GM19043 (cell line): Measurements from ENCODE around the gene ZFYVE16.
A peak's percentile ranks its signal among the peaks of the same experiment; 100 is the strongest.
"Not testable (repeated sequence)": the region's sequence is repeated elsewhere in the genome, so short reads cannot be mapped to it uniquely, and the experiment has no call there.

Experiments used
- ATAC-seq: cut with Tn5 transposase; IDR thresholded peaks from one replicate; pipeline ENCODE4 v1.9.1; 2021; ENCODE audit warnings: low read depth; ENCODE audit not compliant: unreplicated experiment

The ZFYVE16 gene

DNA sequence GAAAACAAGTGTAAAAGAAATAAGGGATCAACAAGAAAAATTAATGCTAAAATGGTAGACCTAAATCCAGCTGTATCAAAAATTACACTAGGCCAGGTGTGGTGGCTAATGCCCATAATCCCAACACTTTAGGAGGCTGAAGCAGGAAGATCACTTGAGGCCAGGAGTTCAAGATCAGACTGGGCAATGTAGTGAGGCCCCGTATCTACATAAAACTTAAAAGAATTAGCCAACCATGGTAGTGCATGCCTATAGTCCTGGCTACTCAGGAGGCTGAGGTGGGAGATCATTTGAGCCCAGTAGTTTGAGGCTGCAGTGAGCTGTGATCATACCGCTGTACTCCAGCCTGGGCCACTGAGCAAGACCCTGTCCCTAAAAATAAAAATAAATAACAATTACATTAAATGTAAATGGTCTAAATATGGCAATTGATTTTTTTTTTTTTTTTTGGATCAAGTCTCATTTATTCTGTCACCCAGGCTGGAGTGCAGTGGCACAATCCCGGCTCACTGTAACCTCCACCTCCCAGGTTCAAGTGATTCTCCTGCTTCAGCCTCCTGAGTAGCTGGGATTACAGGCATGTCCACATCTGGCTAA is 75.9 kb downstream of the ZFYVE16 start:
- ATAC-seq: no peak

DNA sequence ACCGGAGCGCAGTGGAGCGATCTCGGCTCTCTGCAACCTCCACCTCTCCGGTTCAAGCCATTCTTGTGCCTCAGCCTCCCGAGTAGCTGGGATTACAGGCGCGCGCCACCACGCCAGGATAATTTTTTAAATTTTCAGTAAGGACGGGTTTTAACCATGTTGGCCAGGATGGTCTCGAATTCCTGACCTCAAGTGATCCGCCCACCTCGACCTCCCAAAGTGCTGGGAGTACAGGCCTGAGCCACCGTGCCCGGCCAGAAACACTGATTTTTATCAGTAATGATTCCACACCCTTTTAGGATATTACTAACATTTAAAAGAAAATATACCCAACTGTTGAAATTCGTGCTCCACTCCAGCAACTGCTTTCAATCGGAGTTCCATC is 79.6 kb downstream of the ZFYVE16 start:
- no peak for ATAC-seq

DNA sequence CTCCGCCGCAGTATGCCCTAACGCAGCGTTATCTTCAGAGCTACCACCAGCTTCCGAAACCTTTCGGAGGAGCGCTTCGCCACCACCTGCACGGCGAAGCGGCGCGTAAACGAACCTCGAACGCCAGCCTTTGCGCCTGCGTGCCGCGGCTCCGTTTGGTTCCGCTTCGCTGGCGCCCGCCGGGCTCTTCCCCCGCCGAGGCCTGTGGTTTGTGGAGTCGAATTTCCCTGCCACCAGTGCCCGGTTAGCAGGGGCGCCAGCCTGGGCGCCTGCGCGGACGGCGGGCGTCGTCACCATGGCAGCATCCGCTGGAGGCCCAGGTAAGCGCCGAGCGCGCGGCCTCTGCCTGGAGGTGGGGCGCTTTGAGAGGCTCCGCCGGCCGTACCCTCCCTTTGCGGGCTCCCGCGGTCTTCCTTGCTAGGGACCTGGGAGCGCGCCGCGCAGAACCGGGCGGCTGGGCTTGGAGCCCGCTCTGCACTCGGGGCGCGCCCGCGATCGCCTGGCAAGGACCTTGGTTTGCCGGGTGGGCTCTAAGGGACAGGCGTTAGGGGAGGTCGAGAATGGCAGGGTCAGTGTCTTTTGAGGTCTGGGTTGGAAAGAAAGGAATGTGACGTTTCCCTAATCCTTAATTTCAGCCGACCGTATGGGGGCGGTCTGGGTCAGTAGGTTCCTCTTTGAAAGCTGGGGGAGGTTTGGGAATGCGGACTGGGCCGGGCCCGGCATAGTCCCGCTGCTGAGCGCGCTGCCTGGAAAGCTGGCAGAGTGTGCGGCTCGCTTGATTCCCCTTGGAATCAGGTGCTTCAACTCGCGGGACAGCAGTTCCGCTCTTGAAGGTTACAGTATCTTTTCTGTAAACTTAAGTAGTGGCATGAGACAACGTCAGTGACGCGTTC is 80.2 kb downstream of the ZFYVE16 start, which contains the start of gene FAM151B:
FAM151B (plus strand) TSS at position 272 of the 893 bp plus-strand sequence; CDS start at position 296, 24 bp downstream.
- ATAC-seq: peak; percentile 79

DNA sequence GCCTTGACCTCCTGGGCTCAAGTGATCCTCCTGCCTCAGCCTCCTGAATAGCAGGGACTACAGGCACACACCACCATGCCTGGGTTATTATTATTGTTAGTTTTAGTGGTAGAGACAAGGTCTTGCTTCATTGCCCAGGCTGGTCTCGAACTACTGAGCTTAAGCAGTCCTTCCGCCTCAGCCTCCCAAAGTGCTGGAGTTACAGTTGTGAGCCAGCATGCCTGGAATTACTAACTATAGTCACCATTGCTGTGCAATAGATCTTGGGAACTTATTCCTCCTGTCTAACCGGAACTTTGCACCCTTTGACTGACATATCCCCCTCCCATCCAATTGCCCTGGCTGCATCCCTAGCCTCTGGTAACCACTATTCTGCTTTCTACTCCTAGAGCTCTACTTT is 83.4 kb downstream of the ZFYVE16 start:
- no peak for ATAC-seq

DNA sequence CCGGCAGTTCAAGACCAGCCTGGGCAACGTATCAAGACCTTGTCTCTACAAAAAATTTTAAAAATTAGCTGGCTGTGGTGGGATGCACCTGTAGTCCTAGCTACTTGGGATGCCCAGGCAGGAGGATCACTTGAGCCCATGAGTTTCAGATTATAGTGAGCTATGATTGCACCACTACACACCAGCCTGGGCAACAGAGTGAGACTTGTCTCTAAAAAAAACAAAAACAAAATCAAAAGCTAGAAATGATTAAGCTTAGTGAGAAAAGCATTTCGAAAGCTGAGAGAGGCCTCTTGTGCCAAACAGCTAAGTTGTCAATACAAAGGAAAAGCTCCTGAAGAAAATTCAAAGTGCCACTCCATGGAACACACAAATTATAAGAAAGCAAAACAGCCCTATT is 84.9 kb downstream of the ZFYVE16 start:
- no peak for ATAC-seq

DNA sequence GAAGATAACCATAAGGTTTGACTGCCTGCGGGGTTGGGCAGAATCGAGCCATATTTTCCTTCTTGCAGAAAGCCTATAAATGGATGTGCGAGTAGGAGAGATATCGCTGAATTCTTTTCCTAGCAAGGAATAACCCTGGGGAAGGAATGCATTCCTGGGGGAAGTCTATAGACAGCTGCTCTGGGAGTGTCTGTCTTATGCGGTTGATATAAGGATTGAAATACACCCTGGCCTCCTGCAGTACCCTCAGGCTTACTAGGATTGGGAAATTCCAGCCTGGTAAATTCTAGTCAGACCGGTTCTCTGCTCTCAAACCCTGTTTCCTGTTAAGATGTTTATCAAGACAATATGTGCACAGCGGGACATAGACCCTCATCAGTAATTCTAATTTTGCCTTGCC is 85.6 kb downstream of the ZFYVE16 start:
- ATAC-seq: not testable (repeated sequence)

DNA sequence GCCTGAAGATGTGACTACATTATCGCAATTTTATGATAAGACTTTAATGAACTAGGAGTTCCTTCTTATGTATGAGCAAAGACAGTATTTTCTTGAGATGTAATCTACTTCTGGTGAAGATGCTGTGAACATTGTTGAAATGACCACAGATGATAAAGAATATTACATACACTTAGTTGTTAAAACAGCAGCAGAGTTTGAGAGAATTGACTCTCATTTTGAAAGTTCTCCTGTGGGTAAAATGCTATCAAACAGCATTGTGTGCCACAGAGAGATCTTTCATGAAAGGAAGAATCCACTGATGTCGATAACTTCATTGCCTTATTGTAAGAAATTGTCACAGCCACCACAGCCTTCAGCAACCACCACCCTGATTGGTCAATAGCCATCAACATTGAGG is 88.0 kb downstream of the ZFYVE16 start:
- no peak for ATAC-seq

DNA sequence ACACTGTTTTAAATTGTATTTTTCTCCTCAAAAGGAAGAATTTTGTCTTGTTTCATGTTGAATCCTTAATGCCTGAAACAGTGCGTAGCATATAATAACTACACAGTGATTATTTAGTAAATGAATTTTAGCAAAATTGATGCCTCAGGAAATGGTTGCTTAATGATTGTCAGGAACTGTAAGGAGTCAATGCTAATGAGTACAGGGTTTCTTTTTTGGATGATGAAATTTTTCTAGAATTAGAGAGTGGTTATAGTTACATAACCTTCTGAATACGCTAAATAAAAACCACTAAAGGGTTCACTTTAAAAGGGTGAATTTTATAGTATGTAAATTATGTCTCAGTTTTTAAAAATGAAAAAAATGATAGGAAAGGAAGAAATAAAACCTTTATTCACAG is 94.9 kb downstream of the ZFYVE16 start:
- ATAC-seq: no peak

DNA sequence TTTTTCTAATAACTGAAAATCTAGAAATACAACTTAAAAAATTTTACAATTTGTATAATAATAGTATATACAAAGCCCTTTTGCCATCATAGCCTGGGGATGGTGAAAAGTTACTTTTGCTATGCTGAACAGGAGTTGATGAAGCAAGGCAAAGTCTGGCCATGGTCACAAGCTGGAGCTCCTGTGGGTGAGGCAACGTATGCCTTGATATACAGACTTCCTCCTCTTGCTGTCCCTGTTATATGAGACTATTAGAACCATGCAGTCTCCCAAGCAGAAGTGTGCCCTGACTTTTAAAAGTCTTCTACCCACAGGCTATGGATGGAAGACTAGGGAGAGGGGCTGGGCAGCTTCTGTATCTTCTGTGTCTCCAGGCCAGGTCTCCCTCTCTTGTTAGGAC is 95.8 kb downstream of the ZFYVE16 start:
- no peak for ATAC-seq

DNA sequence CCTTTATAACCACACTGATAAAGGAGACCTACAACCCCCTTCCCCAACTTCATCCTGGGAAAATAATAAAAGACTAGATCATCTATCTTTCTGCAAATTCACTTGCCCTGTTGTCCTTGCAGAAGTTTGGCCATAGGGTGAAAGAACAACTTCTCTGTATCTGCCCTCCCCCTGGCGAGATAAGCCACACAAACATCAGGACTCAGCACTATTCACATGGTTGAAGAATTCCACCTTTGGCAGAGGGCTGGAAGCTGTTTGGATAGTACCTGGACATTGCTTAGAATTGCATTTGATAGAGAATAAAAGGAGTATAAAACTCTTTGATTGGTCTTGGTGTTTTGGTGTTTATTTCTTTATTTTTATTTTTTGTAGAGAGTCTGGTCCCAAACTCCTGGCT is 97.0 kb downstream of the ZFYVE16 start:
- no peak for ATAC-seq

DNA sequence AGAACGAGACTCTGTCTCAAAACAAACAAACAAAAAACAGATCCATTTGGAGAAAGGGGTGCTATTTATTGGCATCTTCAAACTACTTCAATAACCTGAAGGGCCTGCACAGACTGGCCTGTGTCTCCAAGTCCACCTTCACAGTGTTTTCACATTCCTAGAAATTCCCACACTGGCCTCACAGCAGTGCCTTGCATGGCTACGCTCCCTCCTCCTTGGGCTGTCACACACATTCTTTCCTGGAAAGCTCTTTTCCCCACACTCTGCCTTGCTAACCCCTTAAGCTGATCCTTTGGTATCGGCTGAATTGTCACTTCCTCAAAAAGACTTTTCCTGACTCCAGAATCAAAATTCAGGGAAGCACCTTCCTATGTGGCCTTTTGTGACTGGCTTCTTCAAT is 99.8 kb downstream of the ZFYVE16 start:
- no peak for ATAC-seq

DNA sequence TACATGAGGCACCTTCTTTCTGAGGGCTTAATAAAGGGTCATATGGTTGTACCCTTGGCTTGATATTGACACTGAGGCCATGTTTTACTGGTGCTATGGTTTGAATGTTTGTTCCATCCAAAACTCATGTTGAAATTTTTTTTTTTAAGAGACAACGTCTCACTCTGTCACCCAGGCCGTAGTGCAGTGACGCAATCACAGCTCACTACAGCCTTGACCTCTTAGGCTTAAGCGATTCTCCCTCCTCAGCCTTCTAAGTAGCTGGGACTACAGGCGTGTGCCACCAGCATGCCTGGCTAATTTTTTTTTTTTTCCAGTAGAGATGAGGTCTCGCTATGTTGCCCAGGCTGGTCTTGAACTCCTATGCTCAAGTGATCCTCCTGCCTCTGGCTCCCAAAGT is 101.0 kb downstream of the ZFYVE16 start:
- no peak for ATAC-seq

DNA sequence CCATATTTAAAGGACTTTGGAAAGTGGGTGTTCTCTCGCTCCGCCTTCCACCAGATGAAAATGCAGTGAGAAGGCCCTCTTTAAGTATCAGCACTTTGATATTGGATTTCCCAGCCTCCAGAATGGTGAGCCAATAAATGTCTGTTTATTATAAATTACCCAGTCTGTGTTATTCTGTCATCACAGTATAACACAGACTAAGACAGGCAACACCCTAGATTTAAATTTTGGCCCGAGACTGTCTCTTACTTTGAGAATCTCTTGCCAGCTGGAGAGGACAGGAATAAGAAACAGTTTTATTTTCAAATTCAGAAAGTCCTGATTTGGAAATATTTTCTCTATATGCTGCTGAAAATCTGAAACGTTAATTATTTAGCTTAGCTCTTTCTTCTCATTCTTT is 101.5 kb downstream of the ZFYVE16 start:
- ATAC-seq: no peak

DNA sequence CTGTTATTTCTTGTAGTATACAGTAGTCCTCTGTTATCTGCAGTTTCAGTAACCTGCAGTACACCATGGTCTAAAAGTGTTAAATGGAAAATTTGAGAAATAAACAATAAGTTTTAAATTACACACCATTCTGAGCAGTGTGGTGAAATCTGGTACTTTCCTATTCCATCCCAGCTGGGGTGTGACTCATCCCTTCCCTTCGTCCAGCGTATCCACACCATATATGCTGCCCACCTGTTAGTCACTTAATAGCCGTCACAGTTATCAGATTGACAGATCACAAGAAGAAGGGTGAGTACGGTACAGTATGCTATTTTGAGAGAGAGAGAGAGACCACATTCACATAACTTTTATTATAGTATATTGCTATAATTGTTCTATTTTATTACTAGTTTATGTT is 109.0 kb downstream of the ZFYVE16 start:
- no peak for ATAC-seq
